MCF 10A (cell line): Measurements from ENCODE around the gene BCL3. TPM values are rescaled to one million over a fixed set of nuclear protein-coding genes. Genes with fewer than 3 reads are reported as not detected.

Source experiments
- BruUV-seq: library from RNA; stranded (reverse); fragments of 400-500 nt; replicated peaks from 2 replicates; lab custom pipeline; 2021; lab: Mats Ljungman, UMichigan
- CTCF ChIA-PET: fragments of 300-600 bp; sonication (Branson Sonifier 250); formaldehyde crosslinking; extraction: SDS; loops from one replicate; lab custom pipeline; 2021; ENCODE audit warnings: antibody characterized with exemption, inconsistent platforms; lab: Yijun Ruan, JAX
- POLR2A ChIA-PET: fragments of 300-600, 350-650 bp; sonication (Branson Sonifier 250); formaldehyde crosslinking; extraction: SDS; loops from one replicate; lab custom pipeline; 2020; ENCODE audit warnings: antibody characterized with exemption, inconsistent platforms; lab: Yijun Ruan, JAX
- DNase-seq: peaks from one replicate; pipeline ENCODE4 v3.0.0-alpha.2; 2018; ENCODE audit not compliant: unreplicated experiment
- H3K27ac Mint-ChIP-seq: one replicate; pipeline ENCODE4 v1.8.0; 2022; ENCODE audit warnings: mild to moderate bottlenecking, low read depth, mixed read lengths; ENCODE audit not compliant: unreplicated experiment
- H3K27me3 Mint-ChIP-seq: one replicate; pipeline ENCODE4 v1.8.0; 2022; ENCODE audit warnings: mixed read lengths; ENCODE audit not compliant: insufficient read depth, unreplicated experiment
- H3K36me3 Mint-ChIP-seq: one replicate; pipeline ENCODE4 v1.8.0; 2022; ENCODE audit warnings: mild to moderate bottlenecking, moderate library complexity, mixed read lengths; ENCODE audit not compliant: insufficient read depth, unreplicated experiment
- H3K4me1 Mint-ChIP-seq: one replicate; pipeline ENCODE4 v1.8.0; 2022; ENCODE audit warnings: mixed read lengths; ENCODE audit not compliant: insufficient read depth, unreplicated experiment
- H3K4me3 Mint-ChIP-seq: one replicate; pipeline ENCODE4 v1.8.0; 2022; ENCODE audit warnings: mild to moderate bottlenecking, moderate library complexity, mixed read lengths; ENCODE audit not compliant: unreplicated experiment
- H3K9me3 Mint-ChIP-seq: one replicate; pipeline ENCODE4 v1.8.0; 2022; ENCODE audit warnings: mixed read lengths; ENCODE audit not compliant: unreplicated experiment
- CTCF ChIP-seq: fragments of 200-600 bp; IDR thresholded peaks from one replicate; pipeline ENCODE4 v1.8.0; 2022; ENCODE audit warnings: antibody characterized with exemption, mild to moderate bottlenecking; ENCODE audit not compliant: unreplicated experiment
- intact Hi-C: fragments of 100-400 bp; cut with micrococcal nuclease; formaldehyde crosslinking; loops from 2 replicates; pipeline ENCODE4 v1.14.1; 2022
- total RNA-seq: library from RNA; stranded (reverse); gene quantifications from 2 replicates; pipeline ENCODE4 v1.2.3, GENCODE V29; 2022

Gene BCL3
- total RNA-seq, 1 experiment from 2014 or later: 24.4 TPM

GRCh38 chr19:44756089-44756562 is 7.6 kb downstream of the BCL3 start:
- no peak for DNase-seq
- ChIA-PET CTCF (interaction anchor here (0.8 to 1.7 kb wide), 3 partner anchors 8 to 32 kb away, joined by 3 to 8 read pairs (median 4); no protein-coding TSS in a partner anchor), POLR2A (interaction anchor here (1.1 to 1.4 kb wide), 2 partner anchors 14 to 32 kb away, joined by 6 to 7 read pairs; no protein-coding TSS in a partner anchor)
- H3K36me3 Mint-ChIP-seq: peaks cover 92% of the 10 kb centered on the region
- no TSS peak for BruUV-seq
- peak overlapping the region; percentile 46 for H3K27ac Mint-ChIP-seq
- H3K4me3 Mint-ChIP-seq: no peak overlapping the region
- peaks cover 22% of the 10 kb centered on the region for H3K4me1 Mint-ChIP-seq
- no peaks in the 10 kb centered on the region for H3K27me3 Mint-ChIP-seq
- H3K9me3 Mint-ChIP-seq: no peaks in the 10 kb centered on the region
- TF ChIP-seq CTCF: no peak
- intact Hi-C loops: no loop called here

- ChIA-PET POLR2A (interaction anchor here (0.8 kb wide), 1 partner anchor 15 kb away, joined by 7 read pairs; no protein-coding TSS in a partner anchor), CTCF (interaction anchor here (1.3 to 2.2 kb wide), 2 partner anchors 34 to 68 kb away, joined by 8 to 17 read pairs; no protein-coding TSS in a partner anchor)
- no TSS peak for BruUV-seq
- H3K9me3 Mint-ChIP-seq: no peaks in the 10 kb centered on the region
- intact Hi-C loops: no loop called here
- H3K4me1 Mint-ChIP-seq: peaks cover 21% of the 10 kb centered on the region
- peak overlapping the region; percentile 46 for H3K27ac Mint-ChIP-seq
- no peak for DNase-seq
- TF ChIP-seq CTCF: no peak
- no peak overlapping the region for H3K4me3 Mint-ChIP-seq
- peaks cover 86% of the 10 kb centered on the region for H3K36me3 Mint-ChIP-seq
- no peaks in the 10 kb centered on the region for H3K27me3 Mint-ChIP-seq
Observed at GRCh38 chr19:44757057-44757734, 8.7 kb downstream of the BCL3 start.

GRCh38 chr19:44757735-44758505 is 9.4 kb downstream of the BCL3 start:
- no peak for TF ChIP-seq CTCF
- DNase-seq: no peak
- no TSS peak for BruUV-seq
- no peak overlapping the region for H3K4me3 Mint-ChIP-seq
- peaks cover 14% of the 10 kb centered on the region for H3K4me1 Mint-ChIP-seq
- H3K27me3 Mint-ChIP-seq: no peaks in the 10 kb centered on the region
- CTCF ChIA-PET: interaction anchor here (0.6 to 2.2 kb wide), 5 partner anchors 25 to 302 kb away, joined by 3 to 17 read pairs (median 5); no protein-coding TSS in a partner anchor
- intact Hi-C loops: no loop called here
- no peaks in the 10 kb centered on the region for H3K9me3 Mint-ChIP-seq
- no peak overlapping the region for H3K27ac Mint-ChIP-seq
- POLR2A ChIA-PET: interaction anchor here (0.8 kb wide), 1 partner anchor 16 kb away, joined by 7 read pairs; no protein-coding TSS in a partner anchor
- peaks cover 78% of the 10 kb centered on the region for H3K36me3 Mint-ChIP-seq

- no TSS peak for BruUV-seq
- Mint-ChIP-seq H3K27ac (no peak overlapping the region), H3K36me3 (peaks cover 73% of the 10 kb centered on the region), H3K4me3 (no peak overlapping the region), H3K27me3 (no peaks in the 10 kb centered on the region), H3K9me3 (no peaks in the 10 kb centered on the region), H3K4me1 (peaks cover 8% of the 10 kb centered on the region)
- ChIA-PET POLR2A (no interaction called here), CTCF (interaction anchor here (0.7 to 2.2 kb wide), 3 partner anchors 25 to 36 kb away, joined by 3 to 17 read pairs (median 3); no protein-coding TSS in a partner anchor)
- intact Hi-C loops: no loop called here
- DNase-seq: no peak
- TF ChIP-seq CTCF: no peak
Observed at GRCh38 chr19:44758596-44758995, 10.1 kb downstream of the BCL3 start.
